Measurements from ENCODE around the gene NOTUM. TPM values are rescaled to one million over a fixed set of nuclear protein-coding genes. Genes with fewer than 3 reads are reported as not detected.
A peak's percentile ranks its signal among the peaks of the same experiment; 100 is the strongest.

Gene NOTUM
- total RNA-seq, 3 donors from 2014 or later, result 0.13 TPM; not detected in 2

DNA sequence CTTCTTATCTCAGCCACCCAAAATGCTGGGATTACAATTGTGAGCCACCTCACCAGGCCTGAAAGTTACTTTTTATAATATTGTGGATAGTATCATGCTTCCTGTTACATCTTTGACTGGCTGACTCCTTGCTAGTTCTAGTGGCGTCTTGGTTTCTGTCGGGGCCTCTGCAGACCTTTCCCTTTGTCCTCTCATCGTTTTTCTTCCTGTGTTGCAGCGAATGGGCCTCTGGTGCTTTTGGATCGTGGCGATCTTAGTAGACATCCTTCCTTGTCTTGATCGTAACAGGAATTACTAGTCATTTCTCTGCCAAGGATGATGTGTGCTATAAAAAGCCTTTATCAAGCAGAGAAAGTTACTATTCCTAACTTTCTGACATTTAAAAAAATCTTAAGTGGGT lies 37.2 kb upstream of the NOTUM start:
- Histone ChIP-seq H3K9me3 (no peaks in the 10 kb centered on the region), H3K4me1 (ENCODE audit: low read depth) (no peaks in the 10 kb centered on the region), H3K36me3 (ENCODE audit: low read depth) (no peaks in the 10 kb centered on the region), H3K4me3 (no peak overlapping the region)
- DNase-seq (no peak), ATAC-seq (no peak)
- intact Hi-C loops (cut with DNase I, micrococcal nuclease), result no loop called here
- TF ChIP-seq, protein P1, sequence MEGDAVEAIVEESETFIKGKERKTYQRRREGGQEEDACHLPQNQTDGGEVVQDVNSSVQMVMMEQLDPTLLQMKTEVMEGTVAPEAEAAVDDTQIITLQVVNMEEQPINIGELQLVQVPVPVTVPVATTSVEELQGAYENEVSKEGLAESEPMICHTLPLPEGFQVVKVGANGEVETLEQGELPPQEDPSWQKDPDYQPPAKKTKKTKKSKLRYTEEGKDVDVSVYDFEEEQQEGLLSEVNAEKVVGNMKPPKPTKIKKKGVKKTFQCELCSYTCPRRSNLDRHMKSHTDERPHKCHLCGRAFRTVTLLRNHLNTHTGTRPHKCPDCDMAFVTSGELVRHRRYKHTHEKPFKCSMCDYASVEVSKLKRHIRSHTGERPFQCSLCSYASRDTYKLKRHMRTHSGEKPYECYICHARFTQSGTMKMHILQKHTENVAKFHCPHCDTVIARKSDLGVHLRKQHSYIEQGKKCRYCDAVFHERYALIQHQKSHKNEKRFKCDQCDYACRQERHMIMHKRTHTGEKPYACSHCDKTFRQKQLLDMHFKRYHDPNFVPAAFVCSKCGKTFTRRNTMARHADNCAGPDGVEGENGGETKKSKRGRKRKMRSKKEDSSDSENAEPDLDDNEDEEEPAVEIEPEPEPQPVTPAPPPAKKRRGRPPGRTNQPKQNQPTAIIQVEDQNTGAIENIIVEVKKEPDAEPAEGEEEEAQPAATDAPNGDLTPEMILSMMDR (IDR thresholded peaks at IDR 0.05), result no peak

DNA sequence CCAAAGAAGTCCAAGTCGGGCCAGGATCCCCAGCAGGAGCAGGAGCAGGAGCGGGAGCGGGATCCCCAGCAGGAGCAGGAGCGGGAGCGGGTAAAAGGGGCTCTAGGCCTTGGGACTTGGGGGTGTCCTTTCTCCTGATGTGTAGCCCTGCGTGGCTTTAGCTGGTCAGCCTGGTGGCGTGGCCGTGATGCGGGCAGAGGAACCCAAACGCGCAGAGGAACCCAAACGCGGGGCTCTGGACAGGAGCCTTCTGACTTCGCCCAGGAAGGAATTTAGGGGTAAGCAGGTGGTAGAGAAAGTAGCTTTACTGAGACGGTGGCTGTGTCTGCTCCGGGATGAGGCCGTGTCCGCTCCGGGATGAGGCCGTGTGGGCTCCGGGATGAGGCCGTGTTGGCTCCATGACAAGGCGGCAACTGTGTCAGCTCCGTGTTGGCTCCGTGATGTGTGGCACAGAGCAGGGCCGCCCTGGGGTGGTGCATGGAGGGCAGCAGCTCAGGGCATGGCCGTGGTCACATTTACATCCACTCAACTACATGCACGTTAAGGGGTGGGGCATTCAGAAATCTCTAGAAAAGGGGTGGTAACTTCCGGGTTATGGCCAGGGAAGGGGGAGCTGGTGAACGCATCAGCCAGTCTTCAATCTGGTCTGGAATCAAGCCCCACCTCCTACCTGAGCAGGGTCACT lies 35.9 kb upstream of the NOTUM start:
- no peaks in the 10 kb centered on the region for H3K36me3 ChIP-seq (ENCODE audit: low read depth)

DNA sequence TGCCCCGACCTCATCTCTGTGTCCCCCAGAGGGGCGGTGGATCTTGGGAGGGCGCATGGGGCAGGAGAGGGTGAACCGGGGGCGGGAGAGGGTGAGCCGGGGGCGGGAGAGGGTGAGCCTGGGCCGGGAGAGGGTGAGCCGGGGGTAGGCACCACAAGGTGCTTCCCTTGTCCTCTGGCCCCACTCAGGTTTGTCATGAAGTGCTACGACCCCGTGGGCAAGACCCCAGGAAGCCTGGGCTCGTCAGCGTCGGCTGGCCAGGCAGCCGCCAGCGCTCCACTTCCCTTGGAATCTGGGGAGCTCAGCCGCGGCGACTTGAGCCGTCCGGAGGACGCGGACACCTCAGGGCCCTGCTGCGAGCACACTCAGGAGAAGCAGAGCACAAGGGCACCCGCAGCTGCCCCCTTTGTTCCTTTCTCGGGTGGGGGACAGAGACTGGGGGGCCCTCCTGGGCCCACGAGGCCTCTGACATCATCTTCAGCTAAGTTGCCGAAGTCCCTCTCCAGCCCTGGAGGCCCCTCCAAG lies 35.3 kb upstream of the NOTUM start:
- DNase-seq (no peak), ATAC-seq (no peak)
- TF ChIP-seq, protein P1 (IDR thresholded peaks at IDR 0.05), result no peak
- intact Hi-C loops (cut with DNase I, micrococcal nuclease), result no loop called here
- H3K4me1 ChIP-seq (ENCODE audit: low read depth), result peaks cover 10% of the 10 kb centered on the region
- H3K4me3 ChIP-seq, result no peak overlapping the region
- H3K9me3 ChIP-seq, result no peaks in the 10 kb centered on the region
- no peaks in the 10 kb centered on the region for H3K36me3 ChIP-seq (ENCODE audit: low read depth)

More for the DNA sequence above, 35.9 kb upstream of the NOTUM start:
- DNase-seq (no peak), ATAC-seq (no peak)
- intact Hi-C loops (cut with DNase I, micrococcal nuclease), result no loop called here
- peaks cover 6% of the 10 kb centered on the region for H3K4me1 ChIP-seq (ENCODE audit: low read depth)
- no peak overlapping the region for H3K4me3 ChIP-seq
- TF ChIP-seq, protein P1 (IDR thresholded peaks at IDR 0.05), result no peak
- H3K9me3 ChIP-seq, result no peaks in the 10 kb centered on the region

DNA sequence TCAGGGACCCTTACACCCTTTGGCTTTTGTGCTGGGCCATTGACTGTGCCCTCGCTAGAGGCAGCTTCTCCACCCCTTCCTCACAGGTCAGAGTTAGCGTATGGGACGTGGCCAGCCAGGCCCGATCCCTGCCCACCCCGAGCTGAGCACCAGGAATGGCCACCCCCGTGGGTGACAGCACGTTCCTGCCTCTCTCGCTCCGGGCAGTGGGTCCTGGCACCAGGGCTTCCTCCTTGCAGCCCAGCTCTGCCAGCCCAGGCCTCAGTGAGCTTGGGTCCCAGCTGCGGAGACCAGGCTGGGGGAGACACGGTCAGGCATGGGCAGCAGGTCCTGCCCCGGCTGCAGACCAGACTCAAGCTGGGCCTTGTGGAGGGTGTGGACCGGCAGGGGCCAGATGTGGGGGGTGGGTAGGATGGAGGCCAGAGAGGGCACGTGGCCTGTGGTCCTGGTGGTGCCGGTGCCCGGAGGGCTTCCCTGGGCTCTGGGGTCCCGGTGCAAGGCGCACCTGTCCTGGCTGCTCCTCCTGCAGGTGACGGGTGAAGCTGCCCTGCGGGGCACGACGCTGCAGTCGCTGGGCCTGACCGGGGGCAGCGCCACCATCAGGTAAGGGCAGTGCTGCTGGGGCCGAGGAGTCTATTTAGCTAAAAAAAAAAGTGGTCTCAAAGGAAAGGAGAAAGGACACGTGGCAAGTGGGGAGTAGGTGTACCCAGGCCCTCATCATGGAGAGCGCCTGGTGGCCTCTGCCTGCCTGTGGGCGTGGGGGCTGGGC lies 34.7 kb upstream of the NOTUM start:
- no peaks in the 10 kb centered on the region for H3K9me3 ChIP-seq
- DNase-seq (peak in 1 of 3 donors; percentile 36), ATAC-seq (no peak)
- TF ChIP-seq, protein P1 (IDR thresholded peaks at IDR 0.05), result no peak
- no peaks in the 10 kb centered on the region for H3K36me3 ChIP-seq (ENCODE audit: low read depth)
- H3K4me1 ChIP-seq (ENCODE audit: low read depth), result peaks cover 14% of the 10 kb centered on the region
- H3K4me3 ChIP-seq, result no peak overlapping the region
- intact Hi-C loops (cut with DNase I, micrococcal nuclease), result no loop called here

DNA sequence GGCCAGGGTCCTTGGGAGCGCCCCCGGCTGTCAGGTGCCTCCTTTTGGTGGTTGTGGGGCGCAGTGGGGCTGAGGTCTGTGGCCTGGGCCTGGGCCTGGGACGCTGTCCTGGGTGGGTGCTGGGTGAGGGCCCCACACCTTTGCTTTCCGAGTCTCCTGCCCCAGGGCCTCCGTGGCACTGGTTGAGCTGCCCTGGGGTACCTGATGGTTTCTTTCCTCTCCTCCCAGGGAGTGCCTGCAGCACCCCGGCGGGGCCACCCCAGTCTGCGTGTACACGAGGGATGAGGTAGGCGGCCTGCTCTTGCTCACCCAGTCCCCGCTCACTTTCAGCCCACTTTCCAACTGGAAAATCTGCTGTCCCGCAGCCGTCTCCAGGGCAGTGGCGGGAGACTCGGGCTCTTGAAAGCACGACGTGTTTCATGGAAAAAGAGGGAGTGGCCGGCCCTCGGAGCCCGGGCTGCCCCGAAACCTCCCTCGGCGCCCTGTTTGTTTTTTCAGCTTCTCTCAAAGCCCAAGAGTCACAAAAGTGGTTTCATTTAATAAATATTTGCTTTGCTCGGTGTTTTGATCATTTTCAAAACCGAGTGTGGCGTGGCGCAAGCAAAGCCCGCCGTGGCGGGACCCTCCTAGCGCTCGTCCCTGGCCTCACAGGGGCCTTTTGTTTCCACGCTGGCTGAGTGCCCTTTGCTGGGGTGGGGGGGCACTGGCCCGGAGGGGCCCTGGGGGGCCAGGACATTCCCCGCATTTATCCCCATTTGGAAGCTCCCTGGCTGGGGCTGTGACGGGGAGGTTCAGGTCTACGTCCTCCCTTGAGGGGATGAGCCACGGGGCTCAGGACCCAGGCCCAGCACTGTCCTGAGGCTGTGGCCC lies 33.8 kb upstream of the NOTUM start:
- peak in 1 of 3 donors; percentile 40 for DNase-seq
- H3K4me1 ChIP-seq (ENCODE audit: low read depth), result peaks cover 14% of the 10 kb centered on the region
- no peak overlapping the region for H3K4me3 ChIP-seq
- no peaks in the 10 kb centered on the region for H3K9me3 ChIP-seq
- no peaks in the 10 kb centered on the region for H3K36me3 ChIP-seq (ENCODE audit: low read depth)
- TF ChIP-seq, protein P1 (IDR thresholded peaks at IDR 0.05), result no peak
- intact Hi-C loops (cut with DNase I, micrococcal nuclease), result no loop called here
- no peak for ATAC-seq
